HepG2 (cell line): ENCODE data around the gene CSF3R. TPM values are rescaled to one million over a fixed set of nuclear protein-coding genes. Genes with fewer than 3 reads are reported as not detected.

Experiments
- ATAC-seq: fragments of 200-7000 bp; cut with Tn5 transposase; 3 replicates; pipeline ENCODE4 v1.9.1; 2020; ENCODE audit warnings: mild to moderate bottlenecking, moderate library complexity
- BruUV-seq: library from RNA; stranded (reverse); fragments of 400-500 nt; replicated peaks from 2 replicates; lab custom pipeline; 2021; lab: Mats Ljungman, UMichigan
- CTCF ChIA-PET: fragments of 300-600 bp; formaldehyde crosslinking; extraction: SDS; loops from one replicate; lab custom pipeline; 2021; ENCODE audit warnings: low total read pairs, inconsistent platforms, low intra/inter-chr PET ratio; lab: Yijun Ruan, JAX
- POLR2A ChIA-PET: fragments of 350-600 bp; sonication (Branson Sonifier 250); formaldehyde crosslinking; loops from one replicate; lab custom pipeline; 2020; ENCODE audit warnings: antibody characterized with exemption, inconsistent platforms; lab: Yijun Ruan, JAX
- DNase-seq: peaks from one replicate; pipeline ENCODE4 v3.0.0-alpha.2; 2015; ENCODE audit warnings: low spot score
- FAIRE-seq: peaks from 3 replicates; lab custom pipeline; 2011; peaks lifted over from hg19 to GRCh38; lab: Jason Lieb, UNC
- H2AFZ ChIP-seq: one replicate; pipeline ENCODE4 v1.6.1; 2011; ENCODE audit warnings: low read length, inconsistent platforms
- H3K27ac ChIP-seq: fragments of 300-600 bp; 3 replicates; pipeline ENCODE4 v1.8.0; 2011; ENCODE audit warnings: mixed run types, mild to moderate bottlenecking, mixed read lengths, low read length, inconsistent platforms; ENCODE audit not compliant: insufficient read depth; ENCODE audit errors: extremely low read length
- H3K27me3 ChIP-seq, 2 experiments: fragments of 200-600 bp in 1 of 2; 2 replicates in 1 of 2; 3 replicates in 1 of 2; pipeline versions ENCODE4 v1.6.0 to v1.8.0; 2011; ENCODE audit warnings: low read length in 2 of 2, mild to moderate bottlenecking in 2 of 2, moderate library complexity in 2 of 2, inconsistent platforms in 1 of 2; ENCODE audit not compliant: insufficient read depth in 2 of 2, control insufficient read depth in 1 of 2
- H3K36me3 ChIP-seq, 2 experiments: fragments of 200-600 bp in 1 of 2; replicated peaks in 1 of 2; 2 replicates in 1 of 2; 3 replicates in 1 of 2; pipeline versions ENCODE4 v1.5.1 to v1.8.0; 2011; ENCODE audit warnings: low read length in 2 of 2, inconsistent platforms in 1 of 2; ENCODE audit not compliant: insufficient read depth in 2 of 2, control insufficient read depth in 1 of 2
- H3K4me1 ChIP-seq: 2 replicates; pipeline ENCODE4 v1.5.1; 2012; ENCODE audit warnings: low read length, inconsistent platforms; ENCODE audit not compliant: insufficient read depth
- H3K4me2 ChIP-seq: 2 replicates; pipeline ENCODE4 v1.6.0; 2011; ENCODE audit warnings: low read depth, low read length, inconsistent platforms
- H3K4me3 ChIP-seq, 3 experiments: fragments of 200-600 bp in 1 of 3; sonication (generic), shearing (Covaris generic) in 1 of 3; replicated peaks in 1 of 3; 2 replicates each; pipeline ENCODE4 v1.5.1; 2011 to 2016; ENCODE audit warnings: low read length in 3 of 3, inconsistent platforms in 2 of 3, low read depth in 2 of 3, mild to moderate bottlenecking in 2 of 3, control low read depth in 1 of 3, mixed read lengths in 1 of 3; ENCODE audit not compliant: insufficient read depth in 1 of 3
- H3K79me2 ChIP-seq: one replicate; pipeline ENCODE4 v1.6.1; 2011; ENCODE audit warnings: low read length, inconsistent platforms; ENCODE audit not compliant: insufficient read depth
- H3K9ac ChIP-seq: 2 replicates; pipeline ENCODE4 v1.6.0; 2011; ENCODE audit warnings: mild to moderate bottlenecking, low read depth, low read length, inconsistent platforms; ENCODE audit not compliant: insufficient read depth
- H3K9me3 ChIP-seq: 2 replicates; pipeline ENCODE4 v1.5.1; 2012; ENCODE audit warnings: mild to moderate bottlenecking, low read length
- H4K20me1 ChIP-seq: 2 replicates; pipeline ENCODE4 v1.6.0; 2011; ENCODE audit warnings: inconsistent platforms, mild to moderate bottlenecking, low read length, moderate library complexity; ENCODE audit not compliant: insufficient read depth
- MAFF ChIP-seq: IDR thresholded peaks from 2 replicates; pipeline ENCODE4 v1.6.1; 2011; ENCODE audit warnings: low read depth, low read length, improper control_type of control experiment
- RFX3 ChIP-seq: IDR thresholded peaks from 2 replicates; pipeline ENCODE4 v1.6.1; 2016; ENCODE audit warnings: missing biosample characterization, missing genetic modification reagents
- SMAD3 ChIP-seq: sonication (generic); formaldehyde crosslinking; IDR thresholded peaks from 2 replicates; pipeline ENCODE4 v1.4.0; 2020; ENCODE audit warnings: missing genetic modification reagents
- SOX6 ChIP-seq, 2 experiments: fragments of 450-650 bp in 1 of 2; sonication (generic) in 1 of 2; formaldehyde crosslinking in 1 of 2; IDR thresholded peaks; 2 replicates each; pipeline versions ENCODE4 v1.4.0 to v1.6.1; 2017 to 2020; ENCODE audit warnings: antibody characterized with exemption in 1 of 2, mild to moderate bottlenecking in 1 of 2, missing genetic modification reagents in 1 of 2
- U2AF2 ChIP-seq: fragments of 200-400 bp; formaldehyde crosslinking; IDR thresholded peaks from 2 replicates; pipeline ENCODE4 v1.6.1; 2017; ENCODE audit warnings: low read depth, mild to moderate bottlenecking, low read length
- ZMAT3 ChIP-seq: sonication (generic); formaldehyde crosslinking; conservative IDR thresholded peaks from 2 replicates; pipeline ENCODE4 v1.7.0; 2021; ENCODE audit warnings: missing genetic modification reagents
- ZNF160 ChIP-seq: sonication (generic); formaldehyde crosslinking; IDR thresholded peaks from 2 replicates; pipeline ENCODE4 v1.8.0; 2022; ENCODE audit warnings: mild to moderate bottlenecking, inconsistent platforms, missing genetic modification reagents
- ZNF207 ChIP-seq: fragments of 450-650 bp; IDR thresholded peaks from 2 replicates; pipeline ENCODE4 v1.6.1; 2016; ENCODE audit warnings: antibody characterized with exemption, borderline replicate concordance
- ZNF30 ChIP-seq: sonication (generic); formaldehyde crosslinking; IDR thresholded peaks from 2 replicates; pipeline ENCODE4 v1.5.0; 2020; ENCODE audit warnings: mild to moderate bottlenecking, missing genetic modification reagents
- ZNF569 ChIP-seq: sonication (generic); formaldehyde crosslinking; IDR thresholded peaks from 2 replicates; pipeline ENCODE4 v1.5.0; 2020; ENCODE audit warnings: mild to moderate bottlenecking, missing genetic modification reagents, moderate library complexity, borderline replicate concordance
- WGBS: methylation state at CpG from one replicate; pipeline ENCODE4 v1.1.6; 2017; ENCODE audit warnings: low lambda C conversion rate; 5-methylcytosine and 5-hydroxymethylcytosine counted together
- in situ Hi-C: cut with HindIII; loops from 2 replicates; pipeline ENCODE4 v1.10.0; 2017; ENCODE audit warnings: low pct_unique_long_range_greater_than_20kb; ENCODE audit not compliant: extremely low pct_ligation_motif_present
- intact Hi-C: fragments of 100-400 bp; cut with micrococcal nuclease; formaldehyde crosslinking; loops from one replicate; pipeline ENCODE4 v1.10.0; 2022; ENCODE audit not compliant: unreplicated experiment
- polyA plus RNA-seq, 8 experiments: library from polyadenylated mRNA; depleted of rRNA in 3 of 8; stranded (reverse) in 7 of 8; unstranded in 1 of 8; fragments of >200 nt; fragmentation: Illumina TruSeq in 4 of 8; extraction: Trizol in 4 of 8; gene quantifications; 2 replicates each; pipeline versions ENCODE4 v1.2.1 to v1.2.3, GENCODE V29; 2011 to 2016; ENCODE audit warnings: low read depth in 4 of 8, missing spikeins in 1 of 8, mixed read lengths in 1 of 8; ENCODE audit not compliant: insufficient read depth in 1 of 8
- total RNA-seq, 5 experiments: library from RNA; depleted of rRNA; stranded (reverse); fragments of >200 nt; fragmentation: Illumina TruSeq; extraction: Trizol; gene quantifications; 2 replicates each; pipeline ENCODE4 v1.2.3, GENCODE V29; 2016; ENCODE audit warnings: low read depth in 1 of 5
- TF ChIP-seq, protein P1 (sequence below): sonication (generic); formaldehyde crosslinking; IDR thresholded peaks from 2 replicates; pipeline ENCODE4 v1.5.0; 2020; ENCODE audit warnings: missing genetic modification reagents
- TF ChIP-seq, protein P2 (sequence below): sonication (generic); formaldehyde crosslinking; IDR thresholded peaks from 2 replicates; pipeline ENCODE4 v1.5.0; 2020; ENCODE audit warnings: mild to moderate bottlenecking, missing genetic modification reagents
- TF ChIP-seq, protein P3 (sequence below): IDR thresholded peaks from 2 replicates; pipeline ENCODE4 v1.6.1; 2016; ENCODE audit warnings: mild to moderate bottlenecking, missing biosample characterization, missing genetic modification reagents
- TF ChIP-seq, protein P4 (sequence below): sonication (generic); formaldehyde crosslinking; IDR thresholded peaks from 2 replicates; pipeline ENCODE4 v1.5.0; 2020; ENCODE audit warnings: missing genetic modification reagents

Gene CSF3R
- total and polyA plus RNA-seq, 2 of the 13 experiments (the other 11 are each of a cell fraction or from before 2014, with no cell fraction given): 11.9 to 28.8 TPM

DNA sequence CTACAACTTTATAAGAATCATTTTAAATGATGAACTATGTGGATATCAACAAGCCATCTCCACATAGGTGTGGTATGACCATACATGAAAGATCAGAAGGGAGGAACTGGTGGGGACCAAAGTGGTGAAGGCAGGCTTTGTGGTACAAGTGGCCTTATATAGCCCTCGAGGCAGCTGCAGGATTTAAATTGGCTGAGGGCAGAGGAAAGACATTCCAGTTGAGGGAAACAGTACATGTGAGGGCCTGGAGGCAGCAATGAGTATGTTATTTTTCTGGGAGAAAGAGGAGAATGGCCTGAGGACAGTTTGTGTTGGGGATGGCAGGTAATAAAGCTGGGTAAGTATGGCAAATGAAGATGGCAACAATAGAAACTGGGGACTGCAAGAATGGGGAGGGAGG lies 49.6 kb downstream of the CSF3R start:
- ATAC-seq (no peak), FAIRE-seq (no peak), DNase-seq (no peak)
- Histone ChIP-seq H3K4me1 (no peaks in the 10 kb centered on the region), H3K27ac (no peak overlapping the region), H3K79me2 (no peaks in the 10 kb centered on the region), H3K4me3 (no peak overlapping the region), H3K27me3 (no peaks in the 10 kb centered on the region), H3K36me3 (0 out of 5 replicates have a peak, but pooled peaks cover 0 to 1% of the 10 kb centered on the region in 2 experiments), H3K9ac (no peak overlapping the region), H3K4me2 (no peak overlapping the region), H3K9me3 (no peaks in the 10 kb centered on the region), H4K20me1 (no peaks in the 10 kb centered on the region), H2AFZ (no peak overlapping the region)
- TF ChIP-seq, protein P1, sequence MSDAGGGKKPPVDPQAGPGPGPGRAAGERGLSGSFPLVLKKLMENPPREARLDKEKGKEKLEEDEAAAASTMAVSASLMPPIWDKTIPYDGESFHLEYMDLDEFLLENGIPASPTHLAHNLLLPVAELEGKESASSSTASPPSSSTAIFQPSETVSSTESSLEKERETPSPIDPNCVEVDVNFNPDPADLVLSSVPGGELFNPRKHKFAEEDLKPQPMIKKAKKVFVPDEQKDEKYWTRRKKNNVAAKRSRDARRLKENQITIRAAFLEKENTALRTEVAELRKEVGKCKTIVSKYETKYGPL (CRISPR knock-in tag): no peak
- TF ChIP-seq SMAD3 (CRISPR knock-in tag) (no peak), ZNF569 (CRISPR knock-in tag) (no peak)
- intact Hi-C loops: no loop called here
- in situ Hi-C loops: no loop called here
- ChIA-PET CTCF (no interaction called here), POLR2A (no interaction called here)
- BruUV-seq: no TSS peak
- 30% methylated on average over 1 of the region's 1 CpG for WGBS

DNA sequence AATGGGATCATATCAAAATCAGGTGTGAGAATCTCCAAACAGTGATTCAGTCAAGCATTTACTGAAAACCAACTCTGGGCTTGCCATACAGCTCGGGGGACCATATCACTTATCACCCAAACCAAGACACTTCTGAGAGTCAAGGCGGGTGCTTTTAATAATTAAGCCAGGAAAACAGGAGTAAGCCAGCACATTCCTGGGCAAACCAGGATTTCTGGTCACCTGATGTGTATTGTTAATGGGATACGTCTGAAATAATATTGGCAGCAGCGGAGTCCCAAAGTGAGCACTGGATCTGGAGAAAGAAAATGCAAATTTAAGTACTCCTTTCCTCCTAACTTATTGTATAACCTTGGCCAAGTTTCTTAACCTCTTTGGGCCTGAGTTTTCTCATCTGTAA lies 50.1 kb downstream of the CSF3R start:
- H3K4me1 ChIP-seq: no peaks in the 10 kb centered on the region
- H2AFZ ChIP-seq: no peak overlapping the region
- H3K9ac ChIP-seq: no peak overlapping the region
- no peak for FAIRE-seq
- CTCF ChIA-PET: no interaction called here
- H3K9me3 ChIP-seq: no peaks in the 10 kb centered on the region
- H3K27me3 ChIP-seq: no peaks in the 10 kb centered on the region
- no TSS peak for BruUV-seq
- 0 out of 5 replicates have a peak, but pooled peaks cover 0 to 1% of the 10 kb centered on the region in 2 experiments for H3K36me3 ChIP-seq
- no peaks in the 10 kb centered on the region for H3K79me2 ChIP-seq
- ATAC-seq: no peak
- H3K4me2 ChIP-seq: no peak overlapping the region
- in situ Hi-C loops (no loop called here), intact Hi-C loops (no loop called here)
- no peak overlapping the region for H3K4me3 ChIP-seq
- DNase-seq: no peak
- no peaks in the 10 kb centered on the region for H4K20me1 ChIP-seq
- H3K27ac ChIP-seq: no peak overlapping the region
- WGBS: 83% methylated on average over 4 of the region's 4 CpGs
- POLR2A ChIA-PET: no interaction called here
- TF ChIP-seq SOX6 (IDR thresholded peaks at IDR 0.05): no peak
- no peak for TF ChIP-seq SOX6 (CRISPR knock-in tag; IDR thresholded peaks at IDR 0.05)
- TF ChIP-seq MAFF: no peak
- TF ChIP-seq ZNF207: no peak
- TF ChIP-seq, protein P2, sequence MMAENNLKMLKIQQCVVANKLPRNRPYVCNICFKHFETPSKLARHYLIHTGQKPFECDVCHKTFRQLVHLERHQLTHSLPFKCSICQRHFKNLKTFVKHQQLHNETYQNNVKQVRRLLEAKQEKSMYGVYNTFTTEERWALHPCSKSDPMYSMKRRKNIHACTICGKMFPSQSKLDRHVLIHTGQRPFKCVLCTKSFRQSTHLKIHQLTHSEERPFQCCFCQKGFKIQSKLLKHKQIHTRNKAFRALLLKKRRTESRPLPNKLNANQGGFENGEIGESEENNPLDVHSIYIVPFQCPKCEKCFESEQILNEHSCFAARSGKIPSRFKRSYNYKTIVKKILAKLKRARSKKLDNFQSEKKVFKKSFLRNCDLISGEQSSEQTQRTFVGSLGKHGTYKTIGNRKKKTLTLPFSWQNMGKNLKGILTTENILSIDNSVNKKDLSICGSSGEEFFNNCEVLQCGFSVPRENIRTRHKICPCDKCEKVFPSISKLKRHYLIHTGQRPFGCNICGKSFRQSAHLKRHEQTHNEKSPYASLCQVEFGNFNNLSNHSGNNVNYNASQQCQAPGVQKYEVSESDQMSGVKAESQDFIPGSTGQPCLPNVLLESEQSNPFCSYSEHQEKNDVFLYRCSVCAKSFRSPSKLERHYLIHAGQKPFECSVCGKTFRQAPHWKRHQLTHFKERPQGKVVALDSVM (CRISPR knock-in tag): no peak
- no peak for TF ChIP-seq ZMAT3 (CRISPR knock-in tag)
- TF ChIP-seq, protein P3, sequence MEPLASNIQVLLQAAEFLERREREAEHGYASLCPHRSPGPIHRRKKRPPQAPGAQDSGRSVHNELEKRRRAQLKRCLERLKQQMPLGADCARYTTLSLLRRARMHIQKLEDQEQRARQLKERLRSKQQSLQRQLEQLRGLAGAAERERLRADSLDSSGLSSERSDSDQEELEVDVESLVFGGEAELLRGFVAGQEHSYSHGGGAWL (CRISPR knock-in tag): no peak
- TF ChIP-seq, protein P4, sequence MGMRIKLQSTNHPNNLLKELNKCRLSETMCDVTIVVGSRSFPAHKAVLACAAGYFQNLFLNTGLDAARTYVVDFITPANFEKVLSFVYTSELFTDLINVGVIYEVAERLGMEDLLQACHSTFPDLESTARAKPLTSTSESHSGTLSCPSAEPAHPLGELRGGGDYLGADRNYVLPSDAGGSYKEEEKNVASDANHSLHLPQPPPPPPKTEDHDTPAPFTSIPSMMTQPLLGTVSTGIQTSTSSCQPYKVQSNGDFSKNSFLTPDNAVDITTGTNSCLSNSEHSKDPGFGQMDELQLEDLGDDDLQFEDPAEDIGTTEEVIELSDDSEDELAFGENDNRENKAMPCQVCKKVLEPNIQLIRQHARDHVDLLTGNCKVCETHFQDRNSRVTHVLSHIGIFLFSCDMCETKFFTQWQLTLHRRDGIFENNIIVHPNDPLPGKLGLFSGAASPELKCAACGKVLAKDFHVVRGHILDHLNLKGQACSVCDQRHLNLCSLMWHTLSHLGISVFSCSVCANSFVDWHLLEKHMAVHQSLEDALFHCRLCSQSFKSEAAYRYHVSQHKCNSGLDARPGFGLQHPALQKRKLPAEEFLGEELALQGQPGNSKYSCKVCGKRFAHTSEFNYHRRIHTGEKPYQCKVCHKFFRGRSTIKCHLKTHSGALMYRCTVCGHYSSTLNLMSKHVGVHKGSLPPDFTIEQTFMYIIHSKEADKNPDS: no peak
- no peak for TF ChIP-seq ZNF30 (CRISPR knock-in tag)
- no peak for TF ChIP-seq U2AF2
- no peak for TF ChIP-seq ZNF160
- TF ChIP-seq RFX3 (CRISPR knock-in tag): no peak
